SH-SY5Y (cell line): ENCODE results near the gene PPP1R12C.

Experiments
- GATA2 ChIP-seq: IDR thresholded peaks from 2 replicates; pipeline ENCODE4 v1.6.1; 2011; ENCODE audit warnings: mild to moderate bottlenecking, low read depth, low read length
- GATA3 ChIP-seq: IDR thresholded peaks from 2 replicates; pipeline ENCODE4 v1.6.1; 2011; ENCODE audit warnings: low read depth, mild to moderate bottlenecking, low read length, moderate library complexity

Gene PPP1R12C

GRCh38 chr19:55044771-55045716, 72.4 kb downstream of the PPP1R12C start:
- TF ChIP-seq GATA2 (no peak), GATA3 (no peak)

DNA sequence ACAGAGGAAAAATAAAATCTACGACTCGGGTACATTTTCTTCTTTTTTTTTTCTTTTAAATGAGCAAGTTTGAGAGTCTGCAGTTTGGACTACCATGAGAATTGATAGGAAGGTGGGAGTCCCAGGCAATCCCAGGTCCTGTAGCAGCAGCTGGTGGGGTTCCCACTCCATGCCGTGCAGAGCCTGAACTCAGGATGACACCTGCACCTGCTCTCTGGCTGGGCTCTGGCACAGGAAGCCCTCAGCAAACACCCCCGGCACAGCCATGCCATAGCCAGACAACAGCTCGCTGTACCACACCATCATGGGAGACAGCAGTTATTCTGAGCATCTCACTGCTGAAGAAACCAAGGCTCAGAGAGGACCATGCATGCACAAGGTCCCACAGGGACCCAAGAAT, 73.2 kb downstream of the PPP1R12C start:
- TF ChIP-seq GATA2 (no peak), GATA3 (no peak)

- no peak for TF ChIP-seq GATA3
- TF ChIP-seq GATA2, result no peak
Observed at GRCh38 chr19:55042688-55043087, 74.7 kb downstream of the PPP1R12C start.

DNA sequence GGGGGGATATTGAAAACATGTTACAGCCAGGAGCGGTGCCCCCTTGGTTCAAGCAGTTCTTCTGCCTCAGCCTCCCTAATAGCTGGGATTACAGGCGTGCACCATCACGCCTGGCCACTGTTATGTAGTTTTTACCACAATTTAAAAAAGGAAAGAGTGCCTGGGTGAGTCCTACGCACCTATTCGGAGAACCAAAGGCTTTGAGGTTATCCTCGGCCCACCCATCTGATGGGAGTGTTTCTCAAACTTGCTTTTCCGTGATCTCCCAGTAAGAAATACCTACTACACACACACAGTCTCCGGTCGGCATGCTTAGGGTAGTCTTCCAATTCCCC, 75.1 kb downstream of the PPP1R12C start:
- no peak for TF ChIP-seq GATA3
- no peak for TF ChIP-seq GATA2

GRCh38 chr19:55041627-55042343, 75.7 kb downstream of the PPP1R12C start:
- no peak for TF ChIP-seq GATA3

- TF ChIP-seq GATA3 (no peak), GATA2 (no peak)
Observed at GRCh38 chr19:55041244-55041626, 76.2 kb downstream of the PPP1R12C start.
